ENCODE data around the gene FBXW9. TPM values are rescaled to one million over a fixed set of nuclear protein-coding genes. Genes with fewer than 3 reads are reported as not detected.
"Not testable (repeated sequence)": the region's sequence is repeated elsewhere in the genome, so short reads cannot be mapped to it uniquely, and the experiment has no call there.

The FBXW9 gene
- total and polyA plus RNA-seq, 8 donors, result 3.1 to 8.5 (median 4.4) TPM

GRCh38 chr19:12726988-12727316 is 30.5 kb upstream of the FBXW9 start:
- DNase-seq (no peak), ATAC-seq (no peak), FAIRE-seq (no peak)
- H3K4me3 ChIP-seq, result no peak overlapping the region
- H3K9me3 ChIP-seq, result no peaks in the 10 kb centered on the region
- H3K4me1 ChIP-seq, result peaks cover 0 to 11% (median under 1%) of the 10 kb centered on the region in 3 donors
- intact Hi-C loops (cut with DNase I), result no loop called here
- H3K27me3 ChIP-seq, result no peaks in the 10 kb centered on the region
- peaks cover 0 to 20% (median 15%) of the 10 kb centered on the region in 3 donors for H3K36me3 ChIP-seq
- H3K27ac ChIP-seq, result no peak overlapping the region
- 94 to 95% methylated on average over 2 of the region's 2 CpGs for WGBS, 2 donors
- TF ChIP-seq CTCF (IDR thresholded peaks at IDR 0.05), result no peak

DNA sequence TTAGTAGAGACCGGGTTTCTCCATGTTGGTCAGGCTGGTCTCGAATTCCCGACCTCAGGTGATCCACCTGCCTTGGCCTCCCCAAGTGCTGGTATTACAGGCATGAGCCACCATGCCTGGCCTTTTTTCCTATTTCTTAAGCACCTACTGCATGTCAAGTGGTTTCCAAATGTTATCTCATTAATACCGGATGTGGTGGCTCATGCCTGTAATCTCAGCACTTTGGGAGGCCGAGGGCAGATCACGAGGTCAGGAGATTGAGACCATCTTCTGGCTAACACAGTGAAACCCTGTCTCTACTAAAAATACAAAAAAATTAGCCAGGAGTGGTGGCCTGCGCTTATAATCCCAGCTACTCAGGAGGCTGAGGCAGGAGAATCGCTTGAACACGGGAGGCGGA is 29.2 kb upstream of the FBXW9 start:
- H3K4me3 ChIP-seq; FAIRE-seq; intact Hi-C loops (cut with DNase I); ATAC-seq; H3K27ac ChIP-seq; DNase-seq; H3K9me3 ChIP-seq; H3K27me3 ChIP-seq: not testable (repeated sequence)
- 91 to 92% methylated on average over 10 of the region's 10 CpGs for WGBS, 2 donors
- H3K36me3 ChIP-seq, result peaks cover 0 to 14% (median 10%) of the 10 kb centered on the region in 3 donors
- peaks cover 0 to 15% (median 3%) of the 10 kb centered on the region in 3 donors for H3K4me1 ChIP-seq

GRCh38 chr19:12723641-12724426 is 27.4 kb upstream of the FBXW9 start, which contains the start of gene TNPO2:
Gene TNPO2 (minus strand): TSS chr19:12723932. CDS start chr19:12720977, 2,955 bp downstream.
- DNase-seq (peak in 4 of 6 donors; percentile 47 to 58 (median 54)), FAIRE-seq (no peak), ATAC-seq (peak; percentile 51 to 70 (median 63))
- 6 to 8% methylated on average over 28 of the region's 28 CpGs for whole genome bisulfite sequencing, 2 donors
- H3K4me1 ChIP-seq, result peaks cover 0 to 19% (median 8%) of the 10 kb centered on the region in 3 donors
- intact Hi-C loops (cut with DNase I), result no loop called here
- H3K4me3 ChIP-seq, result peak within 1 kb of the TSS; percentile 51 to 73 (median 54)
- H3K36me3 ChIP-seq, result peaks cover 0 to under 1% (median 0%) of the 10 kb centered on the region in 3 donors
- TF ChIP-seq CTCF (IDR thresholded peaks at IDR 0.05), result no peak
- peak within 1 kb of the TSS; percentile 32 to 77 (median 56) for H3K27ac ChIP-seq
- no peaks in the 10 kb centered on the region for H3K9me3 ChIP-seq
- no peaks in the 10 kb centered on the region for H3K27me3 ChIP-seq

- ATAC-seq, result no peak
- WGBS, 2 donors, result 2 to 4% methylated on average over 7 of the region's 7 CpGs
- intact Hi-C loops (cut with DNase I), result no loop called here
- Histone ChIP-seq H3K4me1 (peaks cover 0 to 19% (median 8%) of the 10 kb centered on the region in 3 donors), H3K27ac (peak overlapping the region in 3 of 4 donors; percentile 42 to 77 (median 69)), H3K27me3 (no peaks in the 10 kb centered on the region), H3K36me3 (peaks cover 0 to 5% (median 0%) of the 10 kb centered on the region in 3 donors), H3K9me3 (no peaks in the 10 kb centered on the region), H3K4me3 (peak overlapping the region; percentile 51 to 73 (median 54))
- DNase-seq, result no peak
- TF ChIP-seq CTCF (IDR thresholded peaks at IDR 0.05), result no peak
- FAIRE-seq, result no peak
Observed at GRCh38 chr19:12723381-12723640, 26.9 kb upstream of the FBXW9 start.

GRCh38 chr19:12722566-12723380 is 26.3 kb upstream of the FBXW9 start:
- Histone ChIP-seq H3K4me1 (peaks cover 0 to 19% (median 8%) of the 10 kb centered on the region in 3 donors), H3K27me3 (no peaks in the 10 kb centered on the region), H3K9me3 (no peaks in the 10 kb centered on the region), H3K4me3 (peak overlapping the region; percentile 51 to 73 (median 54)), H3K27ac (peak overlapping the region; percentile 32 to 77 (median 67)), H3K36me3 (peaks cover 0 to 6% (median 0%) of the 10 kb centered on the region in 3 donors)
- FAIRE-seq (peak; percentile 92), ATAC-seq (peak; percentile 91 to 95 (median 93)), DNase-seq (peak; percentile 90 to 98 (median 96))
- intact Hi-C loops (cut with DNase I), result no loop called here
- 1% methylated on average over 26 to 32 of the region's 32 CpGs for WGBS, 2 donors
- no peak for TF ChIP-seq CTCF (IDR thresholded peaks at IDR 0.05)
